ENCODE results near the gene MC1R.

Gene MC1R

DNA sequence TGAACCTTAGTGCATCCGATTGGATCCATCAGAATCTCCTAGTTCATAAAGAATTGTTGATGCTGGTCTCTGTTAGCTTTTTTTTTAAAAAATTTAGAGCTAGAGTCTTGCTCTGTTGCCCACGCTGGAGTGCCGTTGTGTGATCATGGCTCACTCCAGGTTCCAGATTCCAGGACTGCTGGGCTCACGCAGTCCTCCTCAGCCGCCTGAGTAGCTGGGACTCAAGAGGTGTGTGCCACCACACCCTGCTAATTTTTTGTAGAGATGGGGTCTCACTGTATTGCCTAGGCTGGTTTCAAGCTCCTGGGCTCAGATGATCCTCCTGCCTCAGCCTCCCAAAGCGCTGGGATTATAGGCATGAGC lies 37.3 kb upstream of the MC1R start:
- H3K4me2 ChIP-seq (ENCODE audit: low read length) = no peak overlapping the region
- H3K4me3 ChIP-seq (ENCODE audit: low read depth, low read length) = no peak overlapping the region
- H3K4me1 ChIP-seq = no peaks in the 10 kb centered on the region
- H2AFZ ChIP-seq = no peak overlapping the region
- no peaks in the 10 kb centered on the region for H3K27me3 ChIP-seq (ENCODE audit: control insufficient read depth, insufficient read depth, low read length)
- no peak overlapping the region for H3K9ac ChIP-seq
- no peaks in the 10 kb centered on the region for H3K9me3 ChIP-seq (ENCODE audit: control insufficient read depth, low read length)
- peaks cover 72% of the 10 kb centered on the region for H3K79me2 ChIP-seq
- no peak overlapping the region for H3K27ac ChIP-seq
- no peaks in the 10 kb centered on the region for H3K36me3 ChIP-seq (ENCODE audit: control insufficient read depth, insufficient read depth, low read length)
- TF ChIP-seq, protein P1, sequence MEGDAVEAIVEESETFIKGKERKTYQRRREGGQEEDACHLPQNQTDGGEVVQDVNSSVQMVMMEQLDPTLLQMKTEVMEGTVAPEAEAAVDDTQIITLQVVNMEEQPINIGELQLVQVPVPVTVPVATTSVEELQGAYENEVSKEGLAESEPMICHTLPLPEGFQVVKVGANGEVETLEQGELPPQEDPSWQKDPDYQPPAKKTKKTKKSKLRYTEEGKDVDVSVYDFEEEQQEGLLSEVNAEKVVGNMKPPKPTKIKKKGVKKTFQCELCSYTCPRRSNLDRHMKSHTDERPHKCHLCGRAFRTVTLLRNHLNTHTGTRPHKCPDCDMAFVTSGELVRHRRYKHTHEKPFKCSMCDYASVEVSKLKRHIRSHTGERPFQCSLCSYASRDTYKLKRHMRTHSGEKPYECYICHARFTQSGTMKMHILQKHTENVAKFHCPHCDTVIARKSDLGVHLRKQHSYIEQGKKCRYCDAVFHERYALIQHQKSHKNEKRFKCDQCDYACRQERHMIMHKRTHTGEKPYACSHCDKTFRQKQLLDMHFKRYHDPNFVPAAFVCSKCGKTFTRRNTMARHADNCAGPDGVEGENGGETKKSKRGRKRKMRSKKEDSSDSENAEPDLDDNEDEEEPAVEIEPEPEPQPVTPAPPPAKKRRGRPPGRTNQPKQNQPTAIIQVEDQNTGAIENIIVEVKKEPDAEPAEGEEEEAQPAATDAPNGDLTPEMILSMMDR (IDR thresholded peaks at IDR 0.05) = no peak

DNA sequence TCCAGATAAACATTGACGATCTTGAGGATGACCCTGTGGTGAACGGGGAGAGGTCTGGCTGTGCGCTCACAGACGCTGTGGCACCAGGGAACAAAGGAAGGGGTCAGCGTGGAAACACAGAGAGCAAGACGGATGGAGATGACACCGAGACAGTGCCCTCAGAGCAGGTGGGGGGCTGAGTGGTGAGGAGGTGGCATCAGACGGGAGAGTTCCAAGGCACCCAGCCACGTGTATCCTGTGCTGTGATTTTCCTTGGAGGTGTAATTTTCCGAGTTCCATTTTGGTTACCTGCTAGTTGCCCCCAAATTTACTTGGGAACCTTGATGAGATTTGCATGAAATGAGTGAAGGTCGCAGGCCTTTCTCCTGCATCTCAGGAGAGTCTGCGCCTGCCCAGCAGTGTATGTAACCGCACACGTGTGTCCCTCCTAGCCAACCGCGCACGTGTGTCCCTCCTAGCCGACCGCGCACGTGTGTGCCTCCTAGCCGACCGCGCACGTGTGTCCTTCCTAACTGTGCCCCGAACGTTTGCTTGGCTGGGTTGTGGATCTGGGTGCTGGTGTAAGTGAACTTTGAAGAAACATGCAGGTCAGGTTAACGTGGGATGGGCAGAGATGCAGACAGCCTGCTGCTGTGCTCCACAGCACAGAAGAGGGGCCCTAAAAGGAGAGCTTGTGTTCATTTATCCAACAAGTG lies 35.2 kb upstream of the MC1R start:
- Histone ChIP-seq H2AFZ (no peak overlapping the region), H3K27ac (no peak overlapping the region), H3K4me3 (ENCODE audit: low read depth, low read length) (no peak overlapping the region), H3K27me3 (ENCODE audit: control insufficient read depth, insufficient read depth, low read length) (no peaks in the 10 kb centered on the region), H3K4me1 (no peaks in the 10 kb centered on the region), H3K9me3 (ENCODE audit: control insufficient read depth, low read length) (no peaks in the 10 kb centered on the region), H3K79me2 (peaks cover 71% of the 10 kb centered on the region), H3K36me3 (ENCODE audit: control insufficient read depth, insufficient read depth, low read length) (no peaks in the 10 kb centered on the region), H3K9ac (no peak overlapping the region), H3K4me2 (ENCODE audit: low read length) (no peak overlapping the region)
- TF ChIP-seq, protein P1 (IDR thresholded peaks at IDR 0.05) = no peak

DNA sequence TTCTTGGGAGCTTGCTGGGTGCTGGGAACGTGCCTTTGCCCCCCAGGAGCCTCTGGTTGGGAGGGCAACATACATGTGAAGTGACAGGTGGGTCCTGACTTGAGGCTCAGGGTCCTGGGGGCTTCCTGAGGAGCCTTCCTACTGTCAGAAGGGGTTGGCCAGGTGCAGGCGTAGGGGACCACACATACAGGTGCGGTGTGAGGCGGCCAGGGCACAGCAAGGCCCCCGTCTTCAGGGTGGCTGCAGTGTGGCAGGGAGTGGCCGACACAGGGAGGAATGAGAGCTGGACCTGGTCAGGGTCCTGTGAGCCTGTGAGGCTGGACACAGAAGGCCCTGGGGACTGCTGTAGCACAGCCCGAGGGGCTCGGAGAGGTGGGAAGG lies 34.6 kb upstream of the MC1R start:
- Histone ChIP-seq H3K4me3 (ENCODE audit: low read depth, low read length) (no peak overlapping the region), H3K36me3 (ENCODE audit: control insufficient read depth, insufficient read depth, low read length) (no peaks in the 10 kb centered on the region), H3K4me1 (no peaks in the 10 kb centered on the region), H3K9me3 (ENCODE audit: control insufficient read depth, low read length) (no peaks in the 10 kb centered on the region), H3K9ac (no peak overlapping the region), H3K27me3 (ENCODE audit: control insufficient read depth, insufficient read depth, low read length) (no peaks in the 10 kb centered on the region), H2AFZ (no peak overlapping the region), H3K27ac (no peak overlapping the region), H3K79me2 (peaks cover 65% of the 10 kb centered on the region), H3K4me2 (ENCODE audit: low read length) (no peak overlapping the region)
- TF ChIP-seq, protein P1 (IDR thresholded peaks at IDR 0.05) = no peak

DNA sequence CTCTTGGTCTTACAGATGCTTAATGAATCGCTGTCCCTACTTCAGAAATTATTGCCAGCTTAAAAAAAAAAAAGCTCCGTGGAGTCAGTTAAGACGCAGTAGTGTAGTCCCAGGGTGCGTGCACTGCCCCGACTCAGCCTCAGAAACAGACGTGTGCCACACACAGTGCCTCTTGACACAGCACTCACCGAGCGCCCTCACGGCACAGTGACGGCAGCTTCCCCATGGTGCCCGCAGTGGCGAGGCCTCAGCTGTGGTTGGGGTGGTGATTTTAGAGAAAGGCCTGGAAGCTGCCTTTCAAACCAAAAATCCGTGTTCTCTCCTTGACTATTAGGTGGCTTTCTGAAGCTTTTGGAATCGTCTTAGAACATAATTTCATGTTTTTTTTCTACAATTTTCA lies 31.4 kb upstream of the MC1R start:
- Histone ChIP-seq H3K4me2 (ENCODE audit: low read length) (no peak overlapping the region), H2AFZ (no peak overlapping the region), H3K36me3 (ENCODE audit: control insufficient read depth, insufficient read depth, low read length) (no peaks in the 10 kb centered on the region), H3K9ac (no peak overlapping the region), H3K9me3 (ENCODE audit: control insufficient read depth, low read length) (no peaks in the 10 kb centered on the region), H3K79me2 (peaks cover 53% of the 10 kb centered on the region), H3K27me3 (ENCODE audit: control insufficient read depth, insufficient read depth, low read length) (no peaks in the 10 kb centered on the region), H3K4me1 (no peaks in the 10 kb centered on the region), H3K27ac (no peak overlapping the region), H3K4me3 (ENCODE audit: low read depth, low read length) (no peak overlapping the region)
- TF ChIP-seq, protein P1 (IDR thresholded peaks at IDR 0.05) = no peak

DNA sequence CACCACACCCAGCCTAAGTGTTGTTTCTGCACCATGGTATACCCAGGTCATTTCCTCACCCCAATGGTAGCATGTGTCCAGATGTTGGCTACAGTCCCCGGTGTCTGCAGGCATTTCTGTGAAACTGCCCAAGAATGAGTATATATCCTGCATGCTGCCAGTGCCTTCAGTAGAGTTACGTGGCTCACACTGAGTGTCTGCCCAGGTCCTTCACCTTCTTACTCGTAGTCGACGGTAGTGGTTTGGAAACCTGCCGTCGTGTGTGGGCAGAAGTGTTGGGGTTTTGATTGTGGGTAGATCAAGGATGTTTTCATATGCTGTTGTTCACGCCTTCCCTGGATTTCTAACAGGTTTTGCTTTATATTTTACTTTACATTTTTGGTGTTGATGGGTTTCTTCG lies 28.5 kb upstream of the MC1R start:
- no peaks in the 10 kb centered on the region for H3K27me3 ChIP-seq (ENCODE audit: control insufficient read depth, insufficient read depth, low read length)
- no peak overlapping the region for H3K9ac ChIP-seq
- H3K4me1 ChIP-seq = no peaks in the 10 kb centered on the region
- H3K4me3 ChIP-seq (ENCODE audit: low read depth, low read length) = no peak overlapping the region
- H2AFZ ChIP-seq = no peak overlapping the region
- TF ChIP-seq, protein P1 (IDR thresholded peaks at IDR 0.05) = no peak
- no peaks in the 10 kb centered on the region for H3K9me3 ChIP-seq (ENCODE audit: control insufficient read depth, low read length)
- peaks cover 29% of the 10 kb centered on the region for H3K79me2 ChIP-seq
- H3K36me3 ChIP-seq (ENCODE audit: control insufficient read depth, insufficient read depth, low read length) = no peaks in the 10 kb centered on the region
- H3K27ac ChIP-seq = no peak overlapping the region
- H3K4me2 ChIP-seq (ENCODE audit: low read length) = no peak overlapping the region
